OCI-LY7 (cell line): ENCODE measurements around the gene DMKN.

Experiments used
- EZH2phosphoT487 ChIP-seq: fragments of 200-600 bp; sonication (generic); IDR thresholded peaks from 2 replicates; pipeline ENCODE4 v1.6.1; 2018; ENCODE audit warnings: low read depth, borderline replicate concordance, mild to moderate bottlenecking, mixed run types, antibody characterized with exemption, low read length, moderate library complexity, mixed read lengths
- TF ChIP-seq, protein P1 (sequence below): fragments of 200-600 bp; sonication (generic); conservative IDR thresholded peaks from 2 replicates; pipeline ENCODE4 v1.5.1; 2014; ENCODE audit warnings: mild to moderate bottlenecking, antibody characterized with exemption, low read length, moderate library complexity, mixed read lengths

DNA sequence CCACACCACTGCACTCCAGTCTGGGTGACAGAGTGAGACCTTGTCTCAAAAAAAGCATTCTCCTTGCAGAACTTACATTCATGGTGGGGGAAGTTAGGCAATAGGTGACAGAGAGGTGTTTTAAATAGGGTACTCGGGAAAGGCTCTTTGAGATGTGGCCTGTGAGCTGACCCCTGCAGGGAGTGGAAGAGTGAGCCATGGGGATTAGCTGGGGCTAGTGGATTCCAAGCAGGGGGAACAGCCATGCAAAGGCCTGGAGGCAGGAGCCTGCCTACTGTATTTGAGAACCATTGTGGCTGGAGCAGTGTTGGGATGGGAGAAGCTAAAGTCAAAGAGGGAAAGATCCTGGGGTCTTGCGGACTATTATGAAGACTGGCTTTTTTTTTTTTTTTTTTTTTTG lies 3.9 kb upstream of the DMKN start:
- TF ChIP-seq, protein P1, sequence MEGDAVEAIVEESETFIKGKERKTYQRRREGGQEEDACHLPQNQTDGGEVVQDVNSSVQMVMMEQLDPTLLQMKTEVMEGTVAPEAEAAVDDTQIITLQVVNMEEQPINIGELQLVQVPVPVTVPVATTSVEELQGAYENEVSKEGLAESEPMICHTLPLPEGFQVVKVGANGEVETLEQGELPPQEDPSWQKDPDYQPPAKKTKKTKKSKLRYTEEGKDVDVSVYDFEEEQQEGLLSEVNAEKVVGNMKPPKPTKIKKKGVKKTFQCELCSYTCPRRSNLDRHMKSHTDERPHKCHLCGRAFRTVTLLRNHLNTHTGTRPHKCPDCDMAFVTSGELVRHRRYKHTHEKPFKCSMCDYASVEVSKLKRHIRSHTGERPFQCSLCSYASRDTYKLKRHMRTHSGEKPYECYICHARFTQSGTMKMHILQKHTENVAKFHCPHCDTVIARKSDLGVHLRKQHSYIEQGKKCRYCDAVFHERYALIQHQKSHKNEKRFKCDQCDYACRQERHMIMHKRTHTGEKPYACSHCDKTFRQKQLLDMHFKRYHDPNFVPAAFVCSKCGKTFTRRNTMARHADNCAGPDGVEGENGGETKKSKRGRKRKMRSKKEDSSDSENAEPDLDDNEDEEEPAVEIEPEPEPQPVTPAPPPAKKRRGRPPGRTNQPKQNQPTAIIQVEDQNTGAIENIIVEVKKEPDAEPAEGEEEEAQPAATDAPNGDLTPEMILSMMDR: no peak
- no peak for TF ChIP-seq EZH2phosphoT487
